Omental fat pad (tissue), 4 donors: ENCODE measurements around the gene PXK. TPM values are rescaled to one million over a fixed set of nuclear protein-coding genes. Genes with fewer than 3 reads are reported as not detected.

Source experiments
- ATAC-seq: fragments of 150-250 bp; one replicate; pipeline ENCODE4 v1.9.1; 2016; ENCODE audit warnings: mild to moderate bottlenecking, moderate library complexity; ENCODE audit not compliant: low FRiP score
- DNase-seq: peaks from one replicate; pipeline ENCODE4 v3.0.0-alpha.2; 2019; ENCODE audit warnings: low spot score
- total RNA-seq, 4 donors: library from RNA; depleted of rRNA; stranded (reverse); fragments of >200 nt; gene quantifications; one replicate each; pipeline ENCODE4 v1.1.0, GENCODE V29; 2016
- TF ChIP-seq, protein P1 (sequence below), 3 donors: fragments of 450-650 bp; IDR thresholded peaks; one replicate each; pipeline ENCODE4 v1.5.1; 2016 to 2017; ENCODE audit warnings: antibody characterized with exemption in 3 of 3, mild to moderate bottlenecking in 3 of 3, moderate library complexity in 2 of 3

PXK gene
- total RNA-seq, 4 donors from 2014 or later, result 25.3 to 51.2 (median 39.3) TPM

DNA sequence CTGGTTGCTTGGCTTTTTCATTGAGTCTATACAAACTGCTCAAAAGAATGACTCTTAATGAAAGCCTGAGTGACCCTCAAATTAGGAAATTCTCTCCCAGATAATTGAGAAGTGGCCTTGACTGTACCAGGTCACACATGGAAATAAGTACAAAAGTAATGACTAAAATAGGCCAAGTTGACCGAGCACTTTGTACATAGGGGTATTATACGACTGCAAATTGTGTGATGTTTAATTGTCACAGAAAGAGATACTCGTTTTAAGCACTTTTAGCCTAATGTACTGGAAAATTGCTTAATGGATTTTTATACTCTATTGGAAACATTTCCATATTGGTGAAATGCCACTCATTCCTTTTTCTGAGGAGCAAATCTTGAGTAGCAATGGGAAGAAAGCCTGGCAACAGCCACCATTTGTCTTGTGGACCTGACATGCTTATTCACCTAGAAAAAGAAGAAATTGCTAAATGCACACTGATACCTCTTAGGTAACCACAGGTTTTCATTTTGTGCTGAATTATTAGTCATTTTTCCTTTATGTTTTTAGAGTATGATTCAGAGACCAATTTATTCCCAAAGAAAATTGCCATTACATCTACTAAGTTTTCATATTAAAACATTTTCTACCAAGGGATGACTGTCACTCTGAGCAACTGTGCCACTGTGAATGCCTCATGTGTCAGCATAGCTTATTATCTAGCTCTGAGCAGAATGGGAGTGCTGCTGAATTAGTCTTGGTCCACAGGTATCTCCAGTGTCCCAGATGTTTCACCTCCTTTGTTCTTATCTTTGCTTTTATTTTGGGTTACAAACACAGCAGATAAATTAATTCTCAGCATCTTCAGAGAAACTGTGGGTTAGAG is 8.9 kb upstream of the PXK start:
- TF ChIP-seq, protein P1, sequence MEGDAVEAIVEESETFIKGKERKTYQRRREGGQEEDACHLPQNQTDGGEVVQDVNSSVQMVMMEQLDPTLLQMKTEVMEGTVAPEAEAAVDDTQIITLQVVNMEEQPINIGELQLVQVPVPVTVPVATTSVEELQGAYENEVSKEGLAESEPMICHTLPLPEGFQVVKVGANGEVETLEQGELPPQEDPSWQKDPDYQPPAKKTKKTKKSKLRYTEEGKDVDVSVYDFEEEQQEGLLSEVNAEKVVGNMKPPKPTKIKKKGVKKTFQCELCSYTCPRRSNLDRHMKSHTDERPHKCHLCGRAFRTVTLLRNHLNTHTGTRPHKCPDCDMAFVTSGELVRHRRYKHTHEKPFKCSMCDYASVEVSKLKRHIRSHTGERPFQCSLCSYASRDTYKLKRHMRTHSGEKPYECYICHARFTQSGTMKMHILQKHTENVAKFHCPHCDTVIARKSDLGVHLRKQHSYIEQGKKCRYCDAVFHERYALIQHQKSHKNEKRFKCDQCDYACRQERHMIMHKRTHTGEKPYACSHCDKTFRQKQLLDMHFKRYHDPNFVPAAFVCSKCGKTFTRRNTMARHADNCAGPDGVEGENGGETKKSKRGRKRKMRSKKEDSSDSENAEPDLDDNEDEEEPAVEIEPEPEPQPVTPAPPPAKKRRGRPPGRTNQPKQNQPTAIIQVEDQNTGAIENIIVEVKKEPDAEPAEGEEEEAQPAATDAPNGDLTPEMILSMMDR (IDR thresholded peaks at IDR 0.05), result no peak
- ATAC-seq, result peak; percentile 50
- DNase-seq, result no peak

DNA sequence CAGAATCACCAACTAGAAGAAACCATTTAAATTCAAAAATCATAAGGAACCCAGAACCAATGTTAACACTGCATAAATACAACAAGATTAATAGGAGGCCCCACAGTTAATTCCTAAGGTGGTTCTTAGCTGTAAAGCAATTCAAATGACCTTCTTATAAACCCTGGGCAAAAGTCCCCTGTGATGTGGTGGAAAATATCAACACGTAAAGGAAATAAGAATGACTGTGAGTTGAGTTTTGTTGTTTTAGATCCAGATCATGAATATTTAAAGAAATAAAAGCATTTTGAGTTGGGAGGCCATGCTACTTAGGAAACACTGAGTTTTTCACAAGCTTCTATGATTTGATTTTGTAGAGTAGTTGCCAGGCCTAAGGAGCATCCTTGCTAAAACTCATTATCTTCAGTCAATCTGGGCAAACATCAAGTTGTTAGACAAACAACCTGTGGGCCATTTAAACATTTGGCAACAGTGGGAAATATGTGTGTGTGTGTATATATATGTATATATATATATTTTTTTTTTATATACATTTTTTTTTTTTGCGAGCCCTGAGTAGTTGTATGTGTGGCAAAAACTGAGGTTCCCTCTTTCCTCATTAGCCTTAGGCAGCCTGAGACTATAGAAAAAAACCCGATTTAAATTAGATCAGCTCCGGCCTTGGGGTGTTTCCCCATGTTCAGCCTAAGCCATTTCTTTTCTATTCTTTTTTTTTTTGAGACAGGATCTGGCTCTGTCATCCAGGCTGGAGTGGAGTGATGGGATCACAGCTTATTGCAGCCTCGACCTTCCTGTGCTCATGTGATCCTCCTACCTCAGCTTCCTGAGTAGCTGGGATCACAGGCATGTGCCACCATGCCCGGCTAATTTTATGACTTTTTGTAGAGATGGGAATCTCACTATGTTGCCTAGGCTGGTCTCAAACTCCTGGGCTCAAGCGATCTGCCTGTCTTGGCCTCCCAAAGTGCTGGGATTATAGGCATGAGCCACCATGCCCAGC is 8.0 kb upstream of the PXK start:
- TF ChIP-seq, protein P1 (IDR thresholded peaks at IDR 0.05), result no peak
- DNase-seq (no peak), ATAC-seq (no peak)

DNA sequence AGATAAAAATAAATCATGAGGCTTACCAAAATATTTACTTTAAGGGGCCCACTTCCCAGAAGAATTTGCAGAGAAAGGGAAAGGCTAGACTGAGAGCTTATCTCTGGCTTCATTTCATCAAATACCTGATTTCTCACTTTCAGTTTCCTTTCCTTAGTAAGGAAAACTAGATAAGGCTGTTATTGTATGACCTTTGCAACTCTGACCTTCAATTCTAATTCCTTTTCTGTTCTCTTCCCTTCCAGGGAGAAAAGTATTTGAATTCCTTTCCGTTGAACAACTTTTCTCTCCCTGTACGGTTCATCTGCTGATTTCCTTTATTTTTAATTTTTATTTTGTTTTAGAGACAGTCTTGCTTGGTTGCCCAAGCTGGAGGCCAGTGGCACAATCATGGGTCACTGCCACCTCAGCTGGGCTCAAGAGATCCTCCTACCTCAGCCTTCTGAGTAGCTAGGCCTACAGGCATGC is 7.1 kb upstream of the PXK start:
- DNase-seq (no peak), ATAC-seq (peak; percentile 31)
- TF ChIP-seq, protein P1 (IDR thresholded peaks at IDR 0.05), result no peak

DNA sequence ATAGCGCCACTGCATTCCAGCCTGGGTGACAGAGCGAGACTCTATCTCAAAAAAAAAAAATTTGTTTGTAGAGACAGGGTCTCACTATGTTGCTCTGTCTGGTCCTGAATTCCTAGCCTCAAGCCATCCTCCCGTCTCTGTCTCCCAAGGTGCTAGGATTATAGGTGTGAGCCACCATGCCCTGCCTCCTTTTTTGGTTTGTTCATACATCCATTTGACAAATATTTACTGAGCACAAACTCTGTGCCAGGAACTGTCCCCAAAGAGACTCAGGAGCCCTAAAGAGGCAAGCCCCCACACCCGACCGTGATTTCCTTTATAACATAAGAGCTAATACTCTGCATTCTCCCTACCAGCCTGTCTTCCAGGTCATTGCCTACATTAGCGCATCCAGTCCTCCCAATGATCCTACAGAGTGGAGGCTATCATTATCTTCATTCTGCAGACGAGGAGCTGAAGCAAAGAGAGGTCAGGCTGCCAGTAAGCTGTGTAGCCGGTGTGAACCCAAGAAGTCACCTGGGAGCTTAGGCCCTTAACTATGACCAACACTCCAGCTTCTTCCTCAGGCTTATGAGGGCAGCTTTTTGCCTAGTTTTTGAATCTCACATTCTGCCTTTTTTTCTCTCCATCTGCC is 6.3 kb upstream of the PXK start:
- ATAC-seq, result no peak
- TF ChIP-seq, protein P1 (IDR thresholded peaks at IDR 0.05), result no peak
- DNase-seq, result no peak

DNA sequence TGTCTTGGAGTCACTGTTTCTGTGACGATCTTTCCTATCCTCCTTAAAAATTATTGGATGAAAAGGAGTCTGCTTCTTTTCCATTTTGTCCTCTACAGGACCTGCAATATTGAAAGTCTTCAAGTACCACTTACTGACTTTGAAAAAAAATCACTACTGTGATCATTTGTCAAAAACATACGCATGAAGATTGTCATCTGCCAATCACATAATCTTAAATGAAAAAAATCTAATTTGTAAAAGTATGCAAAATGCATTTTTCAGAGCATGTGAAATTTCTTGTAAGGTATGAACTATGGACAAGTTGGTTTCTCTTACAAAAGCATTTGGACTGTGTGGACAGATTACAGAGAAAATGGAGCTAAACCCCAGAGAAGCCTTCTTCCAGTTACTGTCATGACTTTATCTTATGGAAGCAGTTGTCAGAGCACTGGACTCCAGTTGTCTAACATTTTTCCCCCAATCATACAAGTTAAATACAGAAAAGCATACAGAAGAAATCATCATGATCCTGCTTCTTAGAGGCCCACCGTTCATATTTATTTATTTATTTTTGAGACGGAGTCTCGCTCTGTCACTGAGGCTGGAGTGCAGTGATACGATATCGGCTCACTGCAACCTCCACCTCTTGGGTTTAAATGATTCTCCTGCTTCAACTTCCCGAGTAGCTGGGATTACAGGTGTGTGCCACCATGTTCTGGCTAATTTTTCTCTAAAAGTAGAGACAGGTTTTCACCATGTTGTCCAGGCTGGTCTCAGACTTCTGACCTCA is 3.4 kb upstream of the PXK start:
- ATAC-seq, result no peak
- no peak for DNase-seq
- TF ChIP-seq, protein P1 (IDR thresholded peaks at IDR 0.05), result no peak

DNA sequence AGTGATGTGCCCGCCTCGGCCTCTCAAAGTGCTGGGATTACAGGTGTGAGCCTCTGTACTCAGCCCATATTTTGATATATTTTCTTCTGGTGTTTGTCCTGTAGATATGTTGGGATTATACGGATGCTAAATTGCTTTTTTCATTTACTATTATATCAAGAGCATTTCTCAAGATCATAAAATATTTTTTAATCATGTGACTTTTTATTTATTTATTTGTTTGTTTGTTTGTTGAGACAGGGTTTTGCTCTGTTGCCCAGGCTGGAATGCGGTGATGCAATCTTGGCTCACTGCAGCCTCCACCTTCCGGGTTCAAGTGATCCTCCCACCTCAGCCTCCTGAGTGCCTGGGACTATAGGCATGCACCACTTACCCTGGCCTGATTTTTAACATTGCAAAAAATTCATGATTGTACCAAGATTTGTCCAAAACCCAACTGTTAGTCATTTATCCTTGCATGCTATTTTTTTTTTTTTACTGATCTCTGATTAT is 2.7 kb upstream of the PXK start:
- no peak for DNase-seq
- TF ChIP-seq, protein P1 (IDR thresholded peaks at IDR 0.05), result no peak
- ATAC-seq, result no peak
